HuH-7.5 (cell line): Measurements from ENCODE around the gene KRTAP3-3.

ENCODE experiments used
- DNase-seq: peaks from one replicate; pipeline ENCODE4 v3.0.0; 2011; ENCODE audit warnings: low spot score

The KRTAP3-3 gene

GRCh38 chr17:40958086-40958953, 35.6 kb downstream of the KRTAP3-3 start:
- DNase-seq, result peak; percentile 24

- peak; percentile 33 for DNase-seq
Observed at GRCh38 chr17:40956401-40957254, 37.3 kb downstream of the KRTAP3-3 start.

GRCh38 chr17:40953881-40954280, 40.1 kb downstream of the KRTAP3-3 start:
- DNase-seq, result no peak

GRCh38 chr17:40952661-40953060, 41.3 kb downstream of the KRTAP3-3 start:
- DNase-seq, result no peak

- DNase-seq, result no peak
Observed at GRCh38 chr17:40952154-40952553, 41.8 kb downstream of the KRTAP3-3 start.

- no peak for DNase-seq
Observed at GRCh38 chr17:40951011-40951622, 42.8 kb downstream of the KRTAP3-3 start.

GRCh38 chr17:40950176-40950575, 43.8 kb downstream of the KRTAP3-3 start:
- DNase-seq, result no peak

GRCh38 chr17:40949418-40949817, 44.5 kb downstream of the KRTAP3-3 start:
- DNase-seq, result no peak

- no peak for DNase-seq
Observed at GRCh38 chr17:40947929-40948328, 46.0 kb downstream of the KRTAP3-3 start.

GRCh38 chr17:40945414-40945813, 48.5 kb downstream of the KRTAP3-3 start:
- DNase-seq, result no peak

GRCh38 chr17:40944531-40944930, 49.4 kb downstream of the KRTAP3-3 start:
- DNase-seq, result no peak
